Body of pancreas (tissue), 4 donors: Measurements from ENCODE around the gene GPR31.
"Not testable (repeated sequence)": the region's sequence is repeated elsewhere in the genome, so short reads cannot be mapped to it uniquely, and the experiment has no call there.

Source experiments
- CTCF ChIP-seq, 7 experiments: fragments of 450-650 bp in 4 of 7; fragments of 200-600 bp in 3 of 7; sonication (generic) in 3 of 7; IDR thresholded peaks; one replicate each; pipeline ENCODE4 v1.5.1; 2016 to 2019; ENCODE audit warnings: antibody characterized with exemption in 7 of 7
- POLR2A ChIP-seq, 3 donors: fragments of 450-650 bp; IDR thresholded peaks; one replicate each; pipeline ENCODE4 v1.6.1; 2016; ENCODE audit warnings: antibody characterized with exemption in 3 of 3, mild to moderate bottlenecking in 2 of 3

- not testable (repeated sequence) for TF ChIP-seq CTCF, POLR2A (IDR thresholded peaks at IDR 0.05)
Measured at GRCh38 chr6:167180086-167180485, 22.3 kb upstream of the GPR31 start.
